ENCODE results near the gene OR4E1.
A peak's percentile ranks its signal among the peaks of the same experiment; 100 is the strongest.

OR4E1 gene

GRCh38 chr14:21643407-21643806, 30.2 kb downstream of the OR4E1 start:
- H2AFZ ChIP-seq (ENCODE audit: low read length) = peak overlapping the region; percentile 32; the same call in 1 of the 2 replicates
- no peaks in the 10 kb centered on the region for H3K27me3 ChIP-seq (ENCODE audit: insufficient read depth, low read length, poor library complexity, severe bottlenecking)
- H3K4me1 ChIP-seq (ENCODE audit: insufficient read depth, low read length, poor library complexity, severe bottlenecking) = no peaks in the 10 kb centered on the region
- H3K4me3 ChIP-seq (ENCODE audit: low read length, poor library complexity, severe bottlenecking) = no peak overlapping the region
- no peaks in the 10 kb centered on the region for H3K9me2 ChIP-seq (replicated peaks; ENCODE audit: low read depth, low read length)
- TF ChIP-seq EZH2phosphoT487 (IDR thresholded peaks at IDR 0.05; ENCODE audit: borderline replicate concordance) (no peak), CTCF (conservative IDR thresholded peaks at IDR 0.05; ENCODE audit: low read length) (no peak)
- no peak overlapping the region for H3K4me2 ChIP-seq (ENCODE audit: low read depth, low read length, poor library complexity, severe bottlenecking)
- no peaks in the 10 kb centered on the region for H3F3A ChIP-seq (ENCODE audit: low read depth)
- H3K79me2 ChIP-seq (ENCODE audit: insufficient read depth, low read length) = no peaks in the 10 kb centered on the region
- no peaks in the 10 kb centered on the region for H3K36me3 ChIP-seq (ENCODE audit: insufficient read depth, low read length)
- no peaks in the 10 kb centered on the region for H3K9me3 ChIP-seq (ENCODE audit: insufficient read depth, low read depth, low read length)
- H3K9ac ChIP-seq (ENCODE audit: low read depth, low read length, poor library complexity, severe bottlenecking) = no peak overlapping the region
- H4K20me1 ChIP-seq (ENCODE audit: insufficient read depth, low read length, poor library complexity, severe bottlenecking) = no peaks in the 10 kb centered on the region

- Histone ChIP-seq H3K9me2 (replicated peaks; ENCODE audit: low read depth, low read length) (no peaks in the 10 kb centered on the region), H3K4me3 (ENCODE audit: low read length, poor library complexity, severe bottlenecking) (no peak overlapping the region), H3K36me3 (ENCODE audit: insufficient read depth, low read length) (no peaks in the 10 kb centered on the region), H2AFZ (ENCODE audit: low read length) (peak overlapping the region; percentile 32; the same call in 1 of the 2 replicates), H3K27me3 (ENCODE audit: insufficient read depth, low read length, poor library complexity, severe bottlenecking) (no peaks in the 10 kb centered on the region), H3K9me3 (ENCODE audit: insufficient read depth, low read depth, low read length) (no peaks in the 10 kb centered on the region), H4K20me1 (ENCODE audit: insufficient read depth, low read length, poor library complexity, severe bottlenecking) (no peaks in the 10 kb centered on the region), H3K79me2 (ENCODE audit: insufficient read depth, low read length) (no peaks in the 10 kb centered on the region), H3K4me2 (ENCODE audit: low read depth, low read length, poor library complexity, severe bottlenecking) (no peak overlapping the region), H3K4me1 (ENCODE audit: insufficient read depth, low read length, poor library complexity, severe bottlenecking) (no peaks in the 10 kb centered on the region), H3K9ac (ENCODE audit: low read depth, low read length, poor library complexity, severe bottlenecking) (no peak overlapping the region), H3F3A (ENCODE audit: low read depth) (no peaks in the 10 kb centered on the region)
- no peak for TF ChIP-seq EZH2phosphoT487 (IDR thresholded peaks at IDR 0.05; ENCODE audit: borderline replicate concordance)
- TF ChIP-seq CTCF (conservative IDR thresholded peaks at IDR 0.05; ENCODE audit: low read length) = no peak
Observed at GRCh38 chr14:21642683-21643082, 30.9 kb downstream of the OR4E1 start.

- Histone ChIP-seq H3K79me2 (ENCODE audit: insufficient read depth, low read length) (no peaks in the 10 kb centered on the region), H3F3A (ENCODE audit: low read depth) (no peaks in the 10 kb centered on the region), H3K9ac (ENCODE audit: low read depth, low read length, poor library complexity, severe bottlenecking) (no peak within 1 kb of the TSS), H3K9me2 (replicated peaks; ENCODE audit: low read depth, low read length) (no peaks in the 10 kb centered on the region), H3K36me3 (ENCODE audit: insufficient read depth, low read length) (no peaks in the 10 kb centered on the region), H3K4me3 (ENCODE audit: low read length, poor library complexity, severe bottlenecking) (no peak within 1 kb of the TSS), H3K4me1 (ENCODE audit: insufficient read depth, low read length, poor library complexity, severe bottlenecking) (no peaks in the 10 kb centered on the region), H3K27me3 (ENCODE audit: insufficient read depth, low read length, poor library complexity, severe bottlenecking) (no peaks in the 10 kb centered on the region), H3K9me3 (ENCODE audit: insufficient read depth, low read depth, low read length) (no peaks in the 10 kb centered on the region), H2AFZ (ENCODE audit: low read length) (no peak within 1 kb of the TSS), H4K20me1 (ENCODE audit: insufficient read depth, low read length, poor library complexity, severe bottlenecking) (no peaks in the 10 kb centered on the region), H3K4me2 (ENCODE audit: low read depth, low read length, poor library complexity, severe bottlenecking) (no peak within 1 kb of the TSS)
- no peak for TF ChIP-seq CTCF (conservative IDR thresholded peaks at IDR 0.05; ENCODE audit: low read length)
- no peak for TF ChIP-seq EZH2phosphoT487 (IDR thresholded peaks at IDR 0.05; ENCODE audit: borderline replicate concordance)
Observed at GRCh38 chr14:21634840-21635239, 38.8 kb downstream of the OR4E1 start, which contains the start of gene OR10G2. OR10G2 (minus strand) TSS chr14:21634940; CDS start chr14:21634842, 98 bp downstream.
